SW 1271 (cell line): ENCODE measurements around the gene CUL9.
"Not testable (repeated sequence)": the region's sequence is repeated elsewhere in the genome, so short reads cannot be mapped to it uniquely, and the experiment has no call there.

ENCODE experiments used
- DNase-seq, 2 experiments: peaks; one replicate each; lab custom pipeline; 2025; lab: John Stamatoyannopoulos, UW

The CUL9 gene

GRCh38 chr6:43181942-43182860 lies at the start of gene CUL9:
CUL9 (plus strand) TSS chr6:43182196; CDS start chr6:43184311, 2,115 bp downstream.
- DNase-seq = peak; percentile 55 to 65

GRCh38 chr6:43138267-43138666 lies 43.7 kb upstream of the CUL9 start:
- DNase-seq = no peak

GRCh38 chr6:43139973-43140372 lies 42.0 kb upstream of the CUL9 start:
- DNase-seq = not testable (repeated sequence)

GRCh38 chr6:43141644-43142043 lies 40.4 kb upstream of the CUL9 start:
- DNase-seq = no peak

- DNase-seq = no peak
Measured at GRCh38 chr6:43142101-43142500, 39.9 kb upstream of the CUL9 start.

- DNase-seq = no peak
Measured at GRCh38 chr6:43143235-43144128, 38.5 kb upstream of the CUL9 start.

- DNase-seq = no peak
Measured at GRCh38 chr6:43144879-43145278, 37.1 kb upstream of the CUL9 start.

GRCh38 chr6:43146261-43146660 lies 35.7 kb upstream of the CUL9 start:
- no peak for DNase-seq

- DNase-seq = no peak
Measured at GRCh38 chr6:43146709-43147688, 35.0 kb upstream of the CUL9 start.

GRCh38 chr6:43147691-43148477 lies 34.1 kb upstream of the CUL9 start:
- no peak for DNase-seq

- DNase-seq = no peak
Measured at GRCh38 chr6:43149265-43149664, 32.7 kb upstream of the CUL9 start.

GRCh38 chr6:43150051-43150751 lies 31.8 kb upstream of the CUL9 start:
- no peak for DNase-seq

GRCh38 chr6:43159599-43159998 lies 22.4 kb upstream of the CUL9 start:
- DNase-seq = no peak

GRCh38 chr6:43163899-43164298 lies 18.1 kb upstream of the CUL9 start:
- no peak for DNase-seq

GRCh38 chr6:43170417-43170930 lies 11.5 kb upstream of the CUL9 start:
- peak; percentile 81 to 97 for DNase-seq

- DNase-seq = peak; percentile 94 to 97
Measured at GRCh38 chr6:43170931-43171706, 10.9 kb upstream of the CUL9 start, which contains the start of gene SRF. SRF (plus strand) TSS chr6:43171269; CDS start chr6:43171657, 388 bp downstream.

GRCh38 chr6:43171707-43172103 lies 10.3 kb upstream of the CUL9 start:
- DNase-seq = no peak

GRCh38 chr6:43172104-43173007 lies 9.6 kb upstream of the CUL9 start:
- peak in 1 of 2 experiments; percentile 15 for DNase-seq
